H9 (cell line): ENCODE results near the gene MND1. TPM values are rescaled to one million over a fixed set of nuclear protein-coding genes. Genes with fewer than 3 reads are reported as not detected.

Source experiments
- DNase-seq: peaks from one replicate; pipeline ENCODE4 v3.0.0-alpha.2; 2017
- H2AFZ ChIP-seq: one replicate; pipeline ENCODE4 v1.6.1; 2013; ENCODE audit warnings: mild to moderate bottlenecking, low read length, control low read depth, moderate library complexity
- H2AK5ac ChIP-seq: 2 replicates; pipeline ENCODE4 v1.6.1; 2013; ENCODE audit warnings: low read length, control low read depth, mixed read lengths; ENCODE audit not compliant: insufficient read length
- H2BK120ac ChIP-seq: one replicate; pipeline ENCODE4 v1.6.1; 2013; ENCODE audit warnings: low read depth, mild to moderate bottlenecking, low read length, control low read depth, inconsistent platforms; ENCODE audit not compliant: poor library complexity, severe bottlenecking
- H2BK12ac ChIP-seq: 2 replicates; pipeline ENCODE4 v1.6.1; 2013; ENCODE audit warnings: low read length, control low read depth, mixed read lengths, low read depth; ENCODE audit not compliant: insufficient read length
- H2BK15ac ChIP-seq: 2 replicates; pipeline ENCODE4 v1.6.1; 2013; ENCODE audit warnings: low read depth, low read length, control low read depth
- H2BK20ac ChIP-seq: one replicate; pipeline ENCODE4 v1.6.1; 2013; ENCODE audit warnings: low read depth, mild to moderate bottlenecking, low read length, control low read depth, inconsistent platforms; ENCODE audit not compliant: poor library complexity, severe bottlenecking
- H2BK5ac ChIP-seq: 2 replicates; pipeline ENCODE4 v1.6.1; 2013; ENCODE audit warnings: low read length, control low read depth, mixed read lengths; ENCODE audit not compliant: insufficient read length
- H3K14ac ChIP-seq: 2 replicates; pipeline ENCODE4 v1.6.1; 2013; ENCODE audit warnings: low read length, control low read depth; ENCODE audit not compliant: insufficient read depth
- H3K18ac ChIP-seq: 2 replicates; pipeline ENCODE4 v1.6.1; 2013; ENCODE audit warnings: low read depth, mild to moderate bottlenecking, mixed read lengths, low read length, control low read depth; ENCODE audit not compliant: insufficient read length
- H3K23ac ChIP-seq: 2 replicates; pipeline ENCODE4 v1.6.1; 2013; ENCODE audit warnings: low read length, control low read depth, mixed read lengths, low read depth; ENCODE audit not compliant: insufficient read length
- H3K23me2 ChIP-seq: 2 replicates; pipeline ENCODE4 v1.6.1; 2013; ENCODE audit warnings: low read depth, mild to moderate bottlenecking, mixed read lengths, low read length, control low read depth; ENCODE audit not compliant: insufficient read length, poor library complexity, severe bottlenecking
- H3K27ac ChIP-seq: 2 replicates; pipeline ENCODE4 v1.5.1; 2013; ENCODE audit warnings: low read length, control low read depth, mixed read lengths, low read depth; ENCODE audit not compliant: insufficient read length
- H3K27me3 ChIP-seq: 2 replicates; pipeline ENCODE4 v1.6.1; 2013; ENCODE audit warnings: low read length, control low read depth, inconsistent platforms; ENCODE audit not compliant: insufficient read depth
- H3K4ac ChIP-seq: 2 replicates; pipeline ENCODE4 v1.6.1; 2013; ENCODE audit warnings: low read depth, mild to moderate bottlenecking, control low read depth, inconsistent platforms, low read length, moderate library complexity
- H3K4me1 ChIP-seq: 2 replicates; pipeline ENCODE4 v1.6.1; 2013; ENCODE audit warnings: low read length, control low read depth, inconsistent platforms; ENCODE audit not compliant: insufficient read depth
- H3K4me2 ChIP-seq: 2 replicates; pipeline ENCODE4 v1.6.1; 2013; ENCODE audit warnings: low read length, control low read depth, mixed read lengths; ENCODE audit not compliant: insufficient read length, insufficient read depth
- H3K56ac ChIP-seq: 2 replicates; pipeline ENCODE4 v1.6.1; 2013; ENCODE audit warnings: low read depth, mild to moderate bottlenecking, mixed read lengths, low read length, control low read depth; ENCODE audit not compliant: insufficient read length
- H3K79me1 ChIP-seq: 2 replicates; pipeline ENCODE4 v1.6.1; 2013; ENCODE audit warnings: low read depth, mild to moderate bottlenecking, moderate library complexity, low read length, control low read depth, inconsistent platforms; ENCODE audit not compliant: insufficient read depth, poor library complexity, severe bottlenecking
- H3K79me2 ChIP-seq: 2 replicates; pipeline ENCODE4 v1.6.1; 2013; ENCODE audit warnings: low read length, control low read depth, inconsistent platforms; ENCODE audit not compliant: insufficient read depth
- H3K9ac ChIP-seq: 2 replicates; pipeline ENCODE4 v1.6.1; 2013; ENCODE audit warnings: low read length, control low read depth, mixed read lengths; ENCODE audit not compliant: insufficient read length; ENCODE audit errors: extremely low read depth
- H3K9me3 ChIP-seq: one replicate; pipeline ENCODE4 v1.6.1; 2013; ENCODE audit warnings: low read depth, low read length, inconsistent platforms; ENCODE audit not compliant: control insufficient read depth
- H3T11ph ChIP-seq: one replicate; pipeline ENCODE4 v1.6.1; 2013; ENCODE audit warnings: mild to moderate bottlenecking, low read length, control low read depth, inconsistent platforms
- H4K20me1 ChIP-seq: one replicate; pipeline ENCODE4 v1.6.1; 2013; ENCODE audit not compliant: control insufficient read depth, insufficient read length, insufficient read depth
- H4K5ac ChIP-seq: 2 replicates; pipeline ENCODE4 v1.6.1; 2013; ENCODE audit warnings: low read depth, mild to moderate bottlenecking, mixed read lengths, low read length, control low read depth; ENCODE audit not compliant: insufficient read length
- H4K8ac ChIP-seq: replicated peaks from 2 replicates; pipeline ENCODE4 v1.6.1; 2013; ENCODE audit warnings: low read length, control low read depth, mixed read lengths, low read depth; ENCODE audit not compliant: insufficient read length
- H4K91ac ChIP-seq: 2 replicates; pipeline ENCODE4 v1.6.1; 2013; ENCODE audit warnings: low read depth, mild to moderate bottlenecking, moderate library complexity, mixed read lengths, low read length, control low read depth; ENCODE audit not compliant: insufficient read length
- H3K27ac Mint-ChIP-seq, 3 experiments: 2 replicates in 2 of 3; 3 replicates in 1 of 3; pipeline ENCODE4 v1.8.0; 2020 to 2021; ENCODE audit warnings: mixed read lengths in 3 of 3, mild to moderate bottlenecking in 1 of 3, moderate library complexity in 1 of 3
- H3K27me3 Mint-ChIP-seq: 2 replicates; pipeline ENCODE4 v1.8.0; 2021; ENCODE audit warnings: low read depth, mild to moderate bottlenecking, moderate library complexity, mixed read lengths
- H3K36me3 Mint-ChIP-seq, 3 experiments: 2 replicates in 2 of 3; 3 replicates in 1 of 3; pipeline ENCODE4 v1.8.0; 2020 to 2021; ENCODE audit warnings: low read depth in 3 of 3, mixed read lengths in 3 of 3; ENCODE audit not compliant: insufficient read depth in 1 of 3
- H3K4me1 Mint-ChIP-seq, 2 experiments: 2 replicates each; pipeline ENCODE4 v1.8.0; 2020; ENCODE audit warnings: mixed read lengths in 2 of 2
- H3K4me3 Mint-ChIP-seq, 2 experiments: 2 replicates in 1 of 2; 3 replicates in 1 of 2; pipeline ENCODE4 v1.8.0; 2020 to 2021; ENCODE audit warnings: mild to moderate bottlenecking in 2 of 2, mixed read lengths in 2 of 2, moderate library complexity in 1 of 2
- H3K9me3 Mint-ChIP-seq, 2 experiments: 2 replicates in 1 of 2; 3 replicates in 1 of 2; pipeline ENCODE4 v1.8.0; 2020; ENCODE audit warnings: mild to moderate bottlenecking in 2 of 2, mixed read lengths in 2 of 2, moderate library complexity in 1 of 2
- CTCF ChIP-seq: fragments of 200-600 bp; sonication (generic); conservative IDR thresholded peaks from 3 replicates; pipeline ENCODE4 v1.8.0; 2021; ENCODE audit warnings: antibody characterized with exemption, mild to moderate bottlenecking
- WGBS: extraction: QIAGEN DNeasy Blood & Tissue Kit; methylation state at CpG from one replicate; pipeline ENCODE4 v1.1.7; 2013; ENCODE audit warnings: missing lambda C conversion rate, low lambda C conversion rate, mixed read lengths; ENCODE audit not compliant: insufficient read length; ENCODE audit errors: extremely low coverage; 5-methylcytosine and 5-hydroxymethylcytosine counted together
- total RNA-seq: library from RNA; stranded (reverse); gene quantifications from 2 replicates; pipeline ENCODE4 v1.2.1, GENCODE V29; 2021

MND1 gene
- total RNA-seq, 1 experiment from 2014 or later, result 21.0 TPM

- H4K5ac ChIP-seq, result no peak overlapping the region
- H2BK15ac ChIP-seq, result no peak overlapping the region
- H3K23ac ChIP-seq, result no peak overlapping the region
- no peaks in the 10 kb centered on the region for H4K20me1 ChIP-seq
- H2BK12ac ChIP-seq, result no peak overlapping the region
- H3K4ac ChIP-seq, result no peak overlapping the region
- H3K56ac ChIP-seq, result no peak overlapping the region
- no peak overlapping the region for H3K27ac Mint-ChIP-seq
- H3K27me3 ChIP-seq, result no peaks in the 10 kb centered on the region
- H3K4me1 Mint-ChIP-seq, result 0 out of 4 replicates have a peak, but pooled peaks cover 0 to under 1% of the 10 kb centered on the region in 2 experiments
- no peak overlapping the region for H2AK5ac ChIP-seq
- H3K18ac ChIP-seq, result no peak overlapping the region
- H3K23me2 ChIP-seq, result no peaks in the 10 kb centered on the region
- no peak overlapping the region for H3K27ac ChIP-seq
- peaks cover 1% of the 10 kb centered on the region; the same call in 1 of the 2 replicates for H3K27me3 Mint-ChIP-seq
- no peak overlapping the region for H3K14ac ChIP-seq
- no peak overlapping the region for H3K4me3 Mint-ChIP-seq
- no peaks in the 10 kb centered on the region for H3K4me1 ChIP-seq
- no peaks in the 10 kb centered on the region for H3K79me2 ChIP-seq
- no peak overlapping the region for H3T11ph ChIP-seq
- no peak overlapping the region for H2BK20ac ChIP-seq
- H3K36me3 Mint-ChIP-seq, result no peaks in the 10 kb centered on the region
- no peaks in the 10 kb centered on the region for H3K9me3 ChIP-seq
- DNase-seq, result no peak
- H2AFZ ChIP-seq, result no peak overlapping the region
- no peak overlapping the region for H2BK5ac ChIP-seq
- H3K9ac ChIP-seq, result no peak overlapping the region
- TF ChIP-seq CTCF, result no peak
- H3K4me2 ChIP-seq, result no peak overlapping the region
- no peak overlapping the region for H4K91ac ChIP-seq
- no CpG with 5 or more reads among the region's 13 CpGs for WGBS
- H2BK120ac ChIP-seq, result no peak overlapping the region
- no peaks in the 10 kb centered on the region for H3K79me1 ChIP-seq
- H4K8ac ChIP-seq, result no peak overlapping the region
- no peaks in the 10 kb centered on the region for H3K9me3 Mint-ChIP-seq
These were observed 94.6 kb downstream of the MND1 start for GRCh38 chr4:153438916-153439756.
